ENCODE measurements around the gene PEMT. TPM values are rescaled to one million over a fixed set of nuclear protein-coding genes. Genes with fewer than 3 reads are reported as not detected.

Gene PEMT
- total and polyA plus RNA-seq, 2 donors (not counting 1 experiment from before 2014, with no cell fraction given): 10.7 to 20.3 TPM

- TF ChIP-seq EZH2 (IDR thresholded peaks at IDR 0.05; ENCODE audit: borderline replicate concordance, insufficient read depth, low read depth, low read length, poor library complexity, severe bottlenecking) (no peak), CTCF (IDR thresholded peaks at IDR 0.05) (no peak)
- ATAC-seq (ENCODE audit: low read depth) (no peak), DNase-seq (no peak)
- Histone ChIP-seq H3K27ac (ENCODE audit: low read length in 2 of 2) (no peak overlapping the region), H3K36me3 (replicated peaks in 1 of 2; ENCODE audit: control extremely low read depth in 1 of 2, control insufficient read depth in 1 of 2, extremely low read depth in 1 of 2, insufficient read depth in 2 of 2, low read length in 1 of 2) (no peaks in the 10 kb centered on the region), H4K20me1 (ENCODE audit: control insufficient read depth, insufficient read depth, low read length, poor library complexity, severe bottlenecking) (no peaks in the 10 kb centered on the region), H3K27me3 (replicated peaks in 1 of 4; ENCODE audit: control extremely low read depth in 1 of 4, control insufficient read depth in 3 of 4, insufficient read depth in 4 of 4, low read length in 3 of 4) (no peaks in the 10 kb centered on the region), H3K9me3 (ENCODE audit: control extremely low read depth in 1 of 3, control insufficient read depth in 2 of 3, insufficient read depth in 1 of 3, low read length in 2 of 3) (no peaks in the 10 kb centered on the region), H3K4me1 (ENCODE audit: control insufficient read depth in 2 of 2, insufficient read depth in 2 of 2, low read length in 2 of 2) (no peaks in the 10 kb centered on the region), H3K4me2 (replicated peaks; ENCODE audit: low read depth, low read length, poor library complexity, severe bottlenecking) (no peak overlapping the region), H3K4me3 (ENCODE audit: control extremely low read depth in 1 of 5, extremely low read depth in 1 of 5, insufficient read depth in 1 of 5, low read depth in 2 of 5, low read length in 4 of 5) (no peak overlapping the region), H3K79me2 (ENCODE audit: control insufficient read depth, insufficient read depth, low read length) (no peaks in the 10 kb centered on the region), H2AFZ (ENCODE audit: insufficient read depth, low read depth, low read length, poor library complexity, severe bottlenecking) (no peak overlapping the region), H3K9ac (ENCODE audit: low read length) (no peak overlapping the region)
- ChIA-PET POLR2A (no interaction called here), CTCF (interaction anchor here (0.6 to 1.0 kb wide), 2 partner anchors 11 to 105 kb away, joined by 3 to 4 read pairs; no protein-coding TSS in a partner anchor)
- Mint-ChIP-seq H3K4me1 (no peaks in the 10 kb centered on the region), H3K4me3 (no peak overlapping the region), H3K27ac (no peak overlapping the region), H3K9me3 (ENCODE audit: insufficient read depth) (no peaks in the 10 kb centered on the region), H3K27me3 (peaks cover 3% of the 10 kb centered on the region)
- intact Hi-C loops (cut with micrococcal nuclease): no loop called here
- 87% methylated on average over 16 of the region's 16 CpGs for WGBS (ENCODE audit: insufficient coverage)
Measured at GRCh38 chr17:17507465-17508011, 84.0 kb downstream of the PEMT start.

DNA sequence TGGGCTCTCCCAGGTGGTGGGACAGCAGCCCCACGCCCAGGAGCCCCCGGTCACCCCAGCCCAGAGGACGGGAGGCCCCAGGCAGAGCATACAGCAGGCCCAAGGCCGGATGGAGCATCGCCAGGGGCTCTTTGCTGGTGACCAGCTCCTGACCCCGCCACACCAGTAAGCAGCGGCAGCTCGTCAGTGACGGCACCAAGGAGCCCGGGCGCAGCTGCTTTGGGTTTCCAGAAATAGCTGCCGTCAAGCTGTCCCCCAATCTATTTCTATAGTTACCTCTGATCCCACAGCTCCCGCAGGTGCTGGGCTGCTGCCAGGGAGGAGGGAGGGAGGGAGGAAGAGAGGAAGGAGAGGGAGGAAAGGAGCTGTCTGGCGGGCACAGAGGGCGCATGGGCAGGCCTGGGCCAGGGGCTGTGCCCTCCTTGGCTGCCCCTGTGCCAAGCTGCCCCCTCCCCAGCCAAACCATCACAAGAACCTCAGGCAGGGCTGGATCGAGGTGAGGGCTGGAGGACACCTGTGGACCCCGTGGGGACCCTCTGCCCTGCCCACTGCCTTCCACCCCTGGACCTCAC, 84.5 kb downstream of the PEMT start:
- Histone ChIP-seq H3K27me3 (replicated peaks in 1 of 4; ENCODE audit: control extremely low read depth in 1 of 4, control insufficient read depth in 3 of 4, insufficient read depth in 4 of 4, low read length in 3 of 4) (no peaks in the 10 kb centered on the region), H3K27ac (ENCODE audit: low read length in 2 of 2) (no peak overlapping the region), H3K9ac (ENCODE audit: low read length) (no peak overlapping the region), H2AFZ (ENCODE audit: insufficient read depth, low read depth, low read length, poor library complexity, severe bottlenecking) (no peak overlapping the region), H3K36me3 (replicated peaks in 1 of 2; ENCODE audit: control extremely low read depth in 1 of 2, control insufficient read depth in 1 of 2, extremely low read depth in 1 of 2, insufficient read depth in 2 of 2, low read length in 1 of 2) (no peaks in the 10 kb centered on the region), H4K20me1 (ENCODE audit: control insufficient read depth, insufficient read depth, low read length, poor library complexity, severe bottlenecking) (no peaks in the 10 kb centered on the region), H3K4me3 (ENCODE audit: control extremely low read depth in 1 of 5, extremely low read depth in 1 of 5, insufficient read depth in 1 of 5, low read depth in 2 of 5, low read length in 4 of 5) (no peak overlapping the region), H3K9me3 (ENCODE audit: control extremely low read depth in 1 of 3, control insufficient read depth in 2 of 3, insufficient read depth in 1 of 3, low read length in 2 of 3) (no peaks in the 10 kb centered on the region), H3K79me2 (ENCODE audit: control insufficient read depth, insufficient read depth, low read length) (no peaks in the 10 kb centered on the region), H3K4me2 (replicated peaks; ENCODE audit: low read depth, low read length, poor library complexity, severe bottlenecking) (no peak overlapping the region), H3K4me1 (ENCODE audit: control insufficient read depth in 2 of 2, insufficient read depth in 2 of 2, low read length in 2 of 2) (no peaks in the 10 kb centered on the region)
- no peak overlapping the region for H3K27ac Mint-ChIP-seq
- CTCF ChIA-PET: interaction anchor here (0.6 to 1.0 kb wide), 2 partner anchors 10 to 106 kb away, joined by 3 to 4 read pairs; no protein-coding TSS in a partner anchor
- no peak overlapping the region for H3K4me3 Mint-ChIP-seq
- intact Hi-C loops (cut with micrococcal nuclease): no loop called here
- no peak for TF ChIP-seq EZH2 (IDR thresholded peaks at IDR 0.05; ENCODE audit: borderline replicate concordance, insufficient read depth, low read depth, low read length, poor library complexity, severe bottlenecking)
- TF ChIP-seq CTCF (IDR thresholded peaks at IDR 0.05): no peak
- 31% methylated on average over 14 of the region's 17 CpGs for WGBS (ENCODE audit: insufficient coverage)
- ATAC-seq (ENCODE audit: low read depth): no peak
- H3K27me3 Mint-ChIP-seq: peaks cover 3% of the 10 kb centered on the region
- POLR2A ChIA-PET: no interaction called here
- DNase-seq: no peak
- no peaks in the 10 kb centered on the region for H3K4me1 Mint-ChIP-seq
- no peaks in the 10 kb centered on the region for H3K9me3 Mint-ChIP-seq (ENCODE audit: insufficient read depth)
